Lung microvascular endothelial cell (primary cell): ENCODE data around the gene MNAT1. TPM values are rescaled to one million over a fixed set of nuclear protein-coding genes. Genes with fewer than 3 reads are reported as not detected.
"Not testable (repeated sequence)": the region's sequence is repeated elsewhere in the genome, so short reads cannot be mapped to it uniquely, and the experiment has no call there.

Experiments used
- DNase-seq, 2 donors: peaks; one replicate each; pipeline versions ENCODE4 v3.0.0 to v3.0.0-alpha.2; 2010; ENCODE audit warnings: low read depth in 2 of 2
- total RNA-seq: library from RNA; depleted of rRNA; stranded (reverse); fragments of >200 nt; gene quantifications from 2 replicates; pipeline ENCODE4 v1.2.1, GENCODE V29; 2014

MNAT1 gene
- total RNA-seq, 1 donor from 2014 or later, result 23.0 TPM

DNA sequence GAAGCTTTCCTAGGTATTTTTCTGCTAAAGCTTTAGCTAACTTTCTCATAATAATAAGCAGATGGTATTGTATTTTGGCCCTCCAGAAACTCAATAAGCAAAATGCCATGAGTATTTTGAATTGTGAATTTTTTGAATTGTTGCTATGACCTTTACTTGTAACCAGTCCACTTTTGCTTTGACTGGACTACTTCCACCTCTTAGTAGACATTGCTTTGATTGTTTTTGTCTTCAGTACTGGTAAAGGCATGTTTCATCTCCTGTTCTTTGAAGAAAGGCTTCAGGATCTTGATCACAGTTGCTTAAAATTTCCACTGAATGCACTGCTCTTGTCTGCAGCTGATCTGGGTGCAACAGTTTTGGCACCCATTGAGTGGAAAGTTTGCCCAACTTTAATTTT is 144.0 kb downstream of the MNAT1 start:
- DNase-seq, result no peak

DNA sequence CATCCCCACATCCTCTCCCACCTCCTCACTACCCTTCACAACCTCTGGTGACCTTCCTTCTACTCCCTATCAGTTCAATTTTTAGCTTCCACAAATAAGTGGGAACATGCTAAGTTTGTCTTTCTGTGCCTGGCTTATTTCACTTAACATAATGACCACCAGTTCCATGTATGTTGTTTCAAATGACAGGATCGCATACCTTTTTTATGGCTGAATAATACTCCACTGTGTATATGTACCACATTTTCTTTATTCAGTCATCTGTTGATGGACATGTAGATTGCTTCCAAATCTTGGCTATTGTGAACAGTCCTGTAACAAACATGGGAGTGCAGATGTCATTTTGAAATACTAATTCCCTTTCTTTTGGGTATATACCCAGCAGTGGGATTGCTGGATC is 147.7 kb downstream of the MNAT1 start:
- no peak for DNase-seq

DNA sequence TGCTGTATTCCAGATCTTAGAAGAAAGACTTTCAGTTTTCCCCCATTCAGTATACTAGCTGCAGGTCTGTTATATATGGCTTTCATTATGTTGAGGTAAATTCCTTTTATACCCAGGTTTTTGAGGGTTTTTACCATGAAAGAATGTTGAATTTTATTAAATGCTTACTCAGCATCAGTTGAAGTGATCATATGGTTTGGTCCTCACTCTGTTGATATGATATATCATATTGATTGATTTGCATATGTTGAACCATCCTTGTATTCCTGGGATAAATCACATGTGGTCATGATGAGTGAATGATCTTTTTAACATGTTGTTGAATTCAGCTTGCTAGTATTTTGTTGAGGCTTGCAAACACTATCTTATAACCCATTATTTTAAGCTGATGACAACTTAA is 149.6 kb downstream of the MNAT1 start:
- no peak for DNase-seq

DNA sequence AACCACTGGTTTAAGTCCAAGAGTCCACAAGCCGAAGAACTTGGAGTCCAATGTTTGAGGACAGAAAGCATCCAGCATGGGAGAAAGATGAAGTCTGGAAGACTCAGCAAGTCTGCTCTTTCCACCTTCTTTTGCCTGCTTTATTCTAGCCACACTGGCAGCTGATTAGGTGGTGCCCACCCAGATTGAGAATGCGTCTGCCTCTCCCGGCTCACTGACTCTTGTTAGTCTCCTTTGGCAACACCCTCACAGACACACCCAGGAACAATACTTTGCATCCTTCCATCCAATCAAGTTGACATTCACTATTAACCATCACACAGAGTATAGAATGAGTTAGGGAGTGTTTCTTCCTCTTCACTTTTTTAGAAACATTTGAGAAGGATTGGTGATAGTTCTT is 156.1 kb downstream of the MNAT1 start:
- DNase-seq, result not testable (repeated sequence)

GRCh38 chr14:60893911-60894310 is 159.3 kb downstream of the MNAT1 start:
- DNase-seq, result no peak

- DNase-seq, result no peak
These were observed 169.8 kb downstream of the MNAT1 start for GRCh38 chr14:60904381-60904780.

DNA sequence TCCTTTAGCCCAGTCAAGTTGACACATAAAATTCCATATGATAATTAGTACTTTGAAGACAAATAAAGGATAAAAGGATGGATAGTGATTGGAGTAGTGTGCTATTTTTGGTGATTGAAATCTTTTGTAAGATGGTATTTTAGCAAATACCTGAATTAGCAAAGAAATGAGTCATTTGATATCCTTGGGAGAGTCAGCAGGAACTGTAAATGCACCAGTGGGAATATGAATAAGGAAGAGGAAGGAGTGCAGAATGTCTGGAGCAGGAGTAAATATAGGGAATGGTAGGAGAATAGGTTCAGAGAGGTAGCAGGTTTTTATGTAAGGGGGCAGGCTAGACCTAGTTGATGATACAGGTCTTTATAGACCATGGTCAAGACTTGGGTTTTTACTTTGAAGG is 171.4 kb downstream of the MNAT1 start:
- DNase-seq, result no peak

DNA sequence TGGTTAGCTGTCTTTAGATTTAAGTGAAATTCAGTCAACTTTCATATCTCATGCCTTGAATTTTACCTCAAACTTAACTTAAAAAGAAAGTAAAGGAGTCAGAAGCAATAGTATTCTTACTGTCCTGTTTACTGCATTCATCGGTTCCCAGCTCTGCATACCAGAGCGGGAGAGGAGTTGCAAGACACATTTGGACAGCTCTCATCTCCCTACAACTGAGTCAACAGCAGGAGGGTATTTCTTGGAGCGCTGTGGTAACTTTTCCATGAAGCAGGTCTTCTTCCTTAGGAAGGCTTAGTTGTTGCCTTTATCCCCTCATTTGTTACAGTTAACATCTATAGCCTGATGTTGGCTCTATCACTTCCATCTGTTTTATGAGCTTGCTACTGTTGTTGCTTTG is 181.2 kb downstream of the MNAT1 start:
- DNase-seq, result no peak

GRCh38 chr14:60922050-60922449 is 187.5 kb downstream of the MNAT1 start:
- DNase-seq, result peak; percentile 1 to 79

- peak in 1 of 2 donors; percentile 87 for DNase-seq
These were observed 190.7 kb downstream of the MNAT1 start for GRCh38 chr14:60925286-60925685.

DNA sequence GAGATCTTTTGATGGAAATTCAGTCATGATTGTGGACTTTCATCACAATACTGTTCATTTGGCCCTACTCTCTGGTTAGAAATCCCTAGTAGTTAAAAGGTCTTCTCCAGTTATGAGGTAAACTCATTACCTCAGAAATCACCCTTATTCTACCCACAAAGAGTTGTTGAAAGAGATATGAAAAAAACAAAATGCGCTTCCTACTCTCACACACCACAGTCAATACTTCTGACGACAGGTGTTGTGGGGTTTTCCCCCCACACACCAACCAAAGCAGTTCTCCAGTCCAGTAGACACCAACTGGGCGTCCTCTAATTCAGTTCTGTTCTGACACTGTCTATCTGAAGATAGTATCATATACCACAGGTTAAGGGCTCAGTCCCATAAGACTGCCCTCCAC is 191.4 kb downstream of the MNAT1 start:
- no peak for DNase-seq

DNA sequence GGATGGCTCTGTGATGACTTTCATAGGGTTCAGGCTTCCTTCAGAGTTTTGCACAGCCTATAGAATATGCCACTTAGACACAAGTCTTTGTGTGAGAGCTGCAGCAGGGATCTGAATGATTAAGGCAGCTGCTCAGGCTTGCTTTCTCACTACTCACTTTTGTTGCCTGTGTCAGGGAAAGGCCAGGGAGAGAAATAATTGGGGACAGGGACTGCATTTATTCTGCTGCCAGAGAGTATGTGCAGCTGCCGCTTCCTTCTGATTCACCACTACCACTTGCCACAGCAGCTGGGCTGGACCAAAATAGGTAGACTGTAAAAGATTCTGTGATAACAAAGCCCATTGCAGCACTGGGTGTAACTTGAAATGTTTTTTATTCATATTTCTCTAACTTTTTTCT is 196.7 kb downstream of the MNAT1 start:
- peak in 1 of 2 donors; percentile 6 for DNase-seq

DNA sequence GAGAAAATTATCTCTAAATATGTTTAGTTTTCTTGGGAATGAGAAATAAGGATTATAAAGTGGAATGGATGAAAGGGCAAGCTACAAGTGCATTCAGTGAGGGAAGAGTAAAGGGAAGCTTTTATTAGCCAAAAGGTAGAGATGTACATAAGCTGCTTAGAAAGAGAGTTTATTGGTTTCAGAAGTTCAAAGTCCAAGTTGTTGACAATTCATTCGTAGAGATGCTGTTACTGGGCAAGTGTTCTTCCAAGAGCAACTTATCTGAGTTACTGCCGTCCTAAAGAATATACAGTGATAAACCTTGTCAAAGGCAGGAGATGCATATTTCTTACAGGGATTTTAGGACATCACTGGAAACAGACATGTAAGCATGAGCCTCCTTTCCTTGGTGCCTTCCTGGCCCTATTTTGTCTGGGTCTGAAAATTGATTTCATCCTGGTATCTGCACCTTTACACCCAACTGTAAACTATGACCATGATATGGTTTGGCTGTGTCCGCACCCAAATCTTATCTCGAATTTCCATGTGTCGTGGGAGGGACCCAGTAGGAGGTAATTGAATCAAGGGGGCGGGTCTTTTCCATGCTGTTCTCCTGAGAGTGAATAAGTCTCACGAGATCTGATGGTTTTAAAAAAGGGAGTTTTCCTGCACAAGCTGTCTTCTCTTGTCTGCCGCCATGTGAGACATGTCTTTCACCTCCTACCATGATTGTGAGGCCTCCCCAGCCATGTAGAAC is 199.5 kb downstream of the MNAT1 start:
- no peak for DNase-seq

GRCh38 chr14:60935319-60935718 is 200.8 kb downstream of the MNAT1 start:
- DNase-seq, result no peak

- no peak for DNase-seq
These were observed 209.1 kb downstream of the MNAT1 start for GRCh38 chr14:60943637-60944032.

GRCh38 chr14:60944204-60944603 is 209.6 kb downstream of the MNAT1 start:
- DNase-seq, result peak in 1 of 2 donors; percentile 15

DNA sequence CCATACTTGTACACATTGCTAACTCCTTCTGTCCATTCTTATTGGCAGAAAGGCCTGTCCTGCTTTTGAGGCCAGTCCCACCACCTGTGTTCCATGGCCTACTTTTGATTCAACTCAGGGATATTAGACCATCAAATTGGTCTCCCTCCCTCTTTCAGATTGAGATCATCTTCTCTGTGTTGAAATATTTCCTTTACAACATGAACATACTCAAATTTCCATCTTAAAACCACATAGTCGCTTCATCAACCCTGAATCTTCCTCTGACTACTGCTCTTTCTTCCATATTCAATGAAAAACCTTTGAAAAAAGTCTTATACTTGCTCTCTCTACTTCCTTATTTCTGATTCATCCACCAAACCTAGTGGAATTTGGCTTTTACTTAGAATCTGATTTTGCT is 211.4 kb downstream of the MNAT1 start:
- DNase-seq, result no peak

DNA sequence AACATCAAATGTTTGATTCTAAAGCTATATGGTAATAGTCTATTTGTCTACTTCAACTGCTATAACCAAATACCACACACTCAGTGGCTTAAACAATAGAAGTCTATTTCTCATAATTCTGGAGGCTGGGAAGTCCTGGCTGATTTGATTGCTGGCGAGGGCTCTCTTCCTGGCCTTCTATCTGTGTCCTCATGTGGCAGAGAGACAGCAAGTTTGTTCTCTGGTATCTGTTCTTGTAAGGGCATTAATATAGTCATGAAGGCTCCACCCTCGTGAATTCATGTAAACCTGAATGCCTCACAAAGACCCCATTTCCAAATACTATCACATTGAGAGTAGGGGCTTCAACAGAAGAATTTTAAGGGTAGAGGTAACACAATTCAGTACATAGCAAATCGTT is 212.2 kb downstream of the MNAT1 start:
- DNase-seq, result no peak

GRCh38 chr14:60951776-60952435 is 217.3 kb downstream of the MNAT1 start:
- DNase-seq, result no peak

- DNase-seq, result no peak
These were observed 221.6 kb downstream of the MNAT1 start for GRCh38 chr14:60956202-60956601.

DNA sequence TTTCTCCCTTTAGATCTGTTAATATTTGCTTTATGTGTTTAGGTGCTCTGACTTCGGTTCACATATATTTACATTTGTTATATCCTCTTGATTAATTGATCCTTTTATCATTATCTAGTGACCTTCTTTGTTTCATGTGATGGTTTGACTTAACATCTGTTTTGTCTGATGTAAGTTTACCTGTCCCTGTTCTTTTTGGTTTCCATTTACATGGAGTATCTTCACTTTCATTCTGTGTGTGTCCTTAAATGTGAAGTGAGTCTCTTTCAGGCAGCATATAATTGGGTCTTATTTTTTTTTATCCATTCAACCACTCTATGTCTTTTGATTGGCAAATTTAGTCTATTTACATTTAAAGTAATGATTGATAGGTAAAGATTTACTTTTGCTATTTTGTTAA is 222.1 kb downstream of the MNAT1 start:
- no peak for DNase-seq

DNA sequence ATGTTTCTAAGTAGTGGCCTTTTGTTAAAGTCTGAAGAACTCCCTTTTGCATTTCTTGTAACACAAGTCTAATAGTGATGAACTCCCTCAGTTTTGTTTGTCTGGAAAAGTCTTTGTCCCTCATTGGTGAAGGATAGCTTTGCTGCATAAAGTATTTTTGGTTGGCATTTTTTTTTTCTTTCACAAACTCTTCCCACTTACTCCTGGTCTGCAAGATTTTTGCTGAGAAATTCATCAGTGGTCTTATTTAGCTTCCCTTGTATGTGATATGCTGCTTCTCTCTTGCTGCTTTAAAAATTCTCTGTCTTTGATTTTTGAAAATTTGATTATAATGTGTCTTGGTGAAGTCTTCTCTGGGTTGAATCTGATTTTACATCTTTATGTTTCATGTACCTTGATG is 223.6 kb downstream of the MNAT1 start:
- no peak for DNase-seq

DNA sequence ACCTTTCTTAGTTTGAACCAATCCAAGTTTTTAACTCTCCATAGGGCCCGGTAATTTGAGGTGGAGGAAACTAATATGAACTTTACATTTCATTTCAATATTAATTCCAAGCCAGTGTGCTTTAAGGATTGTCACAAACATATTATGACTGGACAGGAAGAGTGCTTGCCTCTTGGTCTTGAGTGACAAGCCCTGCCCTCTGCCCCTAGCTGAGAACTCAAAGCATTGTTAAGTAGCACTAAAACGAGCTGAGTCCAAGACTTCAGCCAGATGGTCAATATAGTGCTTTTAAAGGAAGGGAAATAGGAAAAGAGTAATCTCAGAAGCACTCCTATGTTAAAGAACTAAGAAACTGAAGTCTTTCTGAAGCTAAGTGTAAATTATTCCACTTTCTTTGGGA is 229.2 kb downstream of the MNAT1 start:
- DNase-seq, result peak in 1 of 2 donors; percentile 74
